Measurements from ENCODE around the gene DHX32.

GRCh38 chr10:125911990-125912389 is 30.9 kb upstream of the DHX32 start:
- TF ChIP-seq CTCF (IDR thresholded peaks at IDR 0.05; ENCODE audit: extremely low read depth in 1 of 2, insufficient read depth in 1 of 2, low read depth in 1 of 2, low read length in 2 of 2) = no peak
- TF ChIP-seq POLR2AphosphoS5 (IDR thresholded peaks at IDR 0.05; ENCODE audit: insufficient read depth, low read depth, low read length) = no peak
- TF ChIP-seq EZH2 (IDR thresholded peaks at IDR 0.05; ENCODE audit: borderline replicate concordance, low read depth, low read length, severe bottlenecking) = no peak
